Fibroblast of the aortic adventitia (primary cell): ENCODE measurements around the gene CNTNAP5. TPM values are rescaled to one million over a fixed set of nuclear protein-coding genes. Genes with fewer than 3 reads are reported as not detected.

ENCODE experiments used
- DNase-seq: peaks from one replicate; pipeline ENCODE4 v3.0.0-alpha.2; 2010; ENCODE audit warnings: low read depth
- H3K4me3 ChIP-seq: 2 replicates; pipeline ENCODE4 v1.5.1; 2011; ENCODE audit warnings: low read depth, mild to moderate bottlenecking, control low read depth, low read length, moderate library complexity
- total RNA-seq: library from RNA; depleted of rRNA; stranded (reverse); fragments of >200 nt; gene quantifications from 2 replicates; pipeline ENCODE4 v1.2.3, GENCODE V29; 2012; ENCODE audit warnings: low replicate concordance
- TF ChIP-seq, protein P1 (sequence below): IDR thresholded peaks from 2 replicates; pipeline ENCODE4 v1.5.1; 2011; ENCODE audit warnings: mild to moderate bottlenecking, low read length, control low read depth, inconsistent platforms; ENCODE audit not compliant: insufficient read depth

Gene CNTNAP5
- total RNA-seq, 1 donor: under 0.01 TPM

DNA sequence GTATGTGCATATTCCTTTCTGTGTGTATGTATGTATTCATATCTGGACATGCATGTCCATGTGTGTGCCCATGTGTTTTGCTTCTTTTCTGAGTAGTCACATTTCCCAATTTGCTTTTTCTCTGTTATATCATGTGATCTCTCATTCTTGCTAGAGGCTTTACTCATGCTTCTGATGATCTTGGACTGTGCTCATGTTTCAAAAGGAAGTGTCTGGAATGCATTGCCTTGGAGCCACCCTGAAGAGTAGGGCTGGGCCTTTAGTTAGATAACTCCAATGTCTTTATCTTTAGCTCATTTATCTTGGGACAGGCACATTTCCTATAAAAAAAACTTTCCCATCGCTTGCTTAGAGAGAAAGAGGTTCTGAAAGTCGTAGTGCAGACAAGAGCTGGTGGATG lies 859.2 kb downstream of the CNTNAP5 start:
- no peak overlapping the region for H3K4me3 ChIP-seq
- TF ChIP-seq, protein P1, sequence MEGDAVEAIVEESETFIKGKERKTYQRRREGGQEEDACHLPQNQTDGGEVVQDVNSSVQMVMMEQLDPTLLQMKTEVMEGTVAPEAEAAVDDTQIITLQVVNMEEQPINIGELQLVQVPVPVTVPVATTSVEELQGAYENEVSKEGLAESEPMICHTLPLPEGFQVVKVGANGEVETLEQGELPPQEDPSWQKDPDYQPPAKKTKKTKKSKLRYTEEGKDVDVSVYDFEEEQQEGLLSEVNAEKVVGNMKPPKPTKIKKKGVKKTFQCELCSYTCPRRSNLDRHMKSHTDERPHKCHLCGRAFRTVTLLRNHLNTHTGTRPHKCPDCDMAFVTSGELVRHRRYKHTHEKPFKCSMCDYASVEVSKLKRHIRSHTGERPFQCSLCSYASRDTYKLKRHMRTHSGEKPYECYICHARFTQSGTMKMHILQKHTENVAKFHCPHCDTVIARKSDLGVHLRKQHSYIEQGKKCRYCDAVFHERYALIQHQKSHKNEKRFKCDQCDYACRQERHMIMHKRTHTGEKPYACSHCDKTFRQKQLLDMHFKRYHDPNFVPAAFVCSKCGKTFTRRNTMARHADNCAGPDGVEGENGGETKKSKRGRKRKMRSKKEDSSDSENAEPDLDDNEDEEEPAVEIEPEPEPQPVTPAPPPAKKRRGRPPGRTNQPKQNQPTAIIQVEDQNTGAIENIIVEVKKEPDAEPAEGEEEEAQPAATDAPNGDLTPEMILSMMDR: no peak
- DNase-seq: peak; percentile 46

DNA sequence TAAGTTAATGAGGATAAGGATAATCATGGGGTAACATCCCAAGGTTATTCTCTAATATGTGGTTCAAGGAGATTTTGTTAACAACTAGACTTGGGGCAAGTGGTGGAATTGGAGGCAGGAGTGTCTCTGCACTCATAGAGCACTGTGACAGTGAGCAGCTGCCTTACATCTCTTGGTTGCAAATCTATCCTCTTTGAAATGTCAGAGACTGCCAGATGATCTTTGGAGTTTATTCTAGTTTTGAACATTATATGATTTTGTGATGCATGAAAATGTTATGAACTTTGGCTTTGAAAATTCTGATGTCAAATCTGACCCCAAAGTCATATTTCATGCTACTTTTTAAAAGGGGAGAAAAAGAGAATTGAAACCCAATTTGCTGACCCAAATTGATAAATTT lies 861.1 kb downstream of the CNTNAP5 start:
- H3K4me3 ChIP-seq: no peak overlapping the region
- TF ChIP-seq, protein P1: no peak
- no peak for DNase-seq

DNA sequence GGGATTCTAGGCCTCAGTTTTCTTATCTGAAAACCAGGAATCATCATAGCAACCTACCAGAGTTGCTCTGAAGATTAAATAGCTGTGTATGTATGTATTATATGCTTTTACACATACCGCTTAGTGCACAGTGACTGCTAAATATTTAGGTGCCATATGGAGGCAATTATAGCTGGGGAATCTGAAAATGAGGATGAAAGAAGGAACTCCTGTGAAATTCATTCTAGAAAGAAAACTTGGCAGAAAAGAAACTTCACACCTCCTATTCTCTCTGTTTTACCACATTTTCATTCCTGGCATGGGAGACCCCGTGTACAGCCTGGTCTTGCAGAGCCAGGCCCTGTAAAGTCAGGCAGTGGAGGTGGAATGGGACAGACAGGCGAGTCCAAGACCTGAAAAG lies 862.4 kb downstream of the CNTNAP5 start:
- no peak overlapping the region for H3K4me3 ChIP-seq
- no peak for DNase-seq
- TF ChIP-seq, protein P1: no peak

DNA sequence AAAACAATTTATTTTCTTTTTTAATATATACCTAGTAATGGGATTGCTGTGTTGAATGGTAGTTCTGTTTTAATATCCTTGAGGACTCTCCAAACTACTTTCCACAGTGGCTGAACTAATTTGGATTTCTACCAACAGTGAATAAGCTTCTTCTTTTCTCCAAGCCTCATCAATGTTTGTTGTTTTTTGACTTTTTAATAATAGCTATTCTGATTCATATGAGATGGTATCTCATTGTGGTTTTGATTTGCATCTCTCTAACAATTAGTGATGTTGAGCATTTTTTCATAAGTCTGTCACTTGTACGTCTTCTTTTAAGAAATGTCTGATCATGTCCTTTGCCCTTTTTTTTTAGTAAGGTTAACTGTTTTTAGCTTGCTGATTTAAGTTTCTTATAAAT lies 863.3 kb downstream of the CNTNAP5 start:
- H3K4me3 ChIP-seq: no peak overlapping the region
- TF ChIP-seq, protein P1: no peak
- DNase-seq: no peak

DNA sequence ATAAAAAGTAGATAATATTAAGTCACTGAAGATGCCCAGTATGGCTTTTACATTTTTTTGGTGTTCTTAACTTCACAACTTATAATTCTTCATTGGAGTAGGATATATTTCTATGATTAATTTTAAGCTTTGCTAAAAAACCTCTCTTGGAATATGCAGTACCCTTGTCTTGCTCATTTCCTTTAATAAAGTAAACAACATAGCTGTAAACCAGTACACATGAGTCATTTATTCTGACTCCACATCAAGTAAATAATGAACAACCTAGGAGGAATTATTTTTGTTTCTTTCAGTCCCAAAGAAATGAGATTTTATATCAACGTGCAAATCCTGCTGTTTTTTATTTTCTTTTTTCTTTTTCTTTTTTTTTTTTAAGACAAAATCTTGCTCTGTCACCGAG lies 869.1 kb downstream of the CNTNAP5 start:
- TF ChIP-seq, protein P1: no peak
- H3K4me3 ChIP-seq: no peak overlapping the region
- DNase-seq: no peak

DNA sequence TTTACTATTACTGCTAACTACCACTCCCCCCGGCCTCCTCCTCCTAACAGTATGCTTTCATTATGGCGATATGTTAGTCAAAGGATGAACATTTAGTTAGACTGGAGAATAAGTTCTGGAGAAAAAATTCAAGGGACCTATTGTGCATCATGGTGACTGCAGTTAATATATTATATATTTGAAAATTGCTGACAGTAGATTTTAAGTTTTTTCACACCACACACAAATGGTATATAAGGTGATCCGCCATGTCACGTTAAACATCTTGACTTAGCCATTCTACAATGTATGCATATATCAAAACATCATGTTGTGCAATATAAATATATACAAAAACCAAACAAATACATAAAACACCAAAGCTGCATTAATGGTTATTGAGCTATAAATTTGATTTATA lies 873.7 kb downstream of the CNTNAP5 start:
- H3K4me3 ChIP-seq: no peak overlapping the region
- no peak for DNase-seq
- TF ChIP-seq, protein P1: no peak

DNA sequence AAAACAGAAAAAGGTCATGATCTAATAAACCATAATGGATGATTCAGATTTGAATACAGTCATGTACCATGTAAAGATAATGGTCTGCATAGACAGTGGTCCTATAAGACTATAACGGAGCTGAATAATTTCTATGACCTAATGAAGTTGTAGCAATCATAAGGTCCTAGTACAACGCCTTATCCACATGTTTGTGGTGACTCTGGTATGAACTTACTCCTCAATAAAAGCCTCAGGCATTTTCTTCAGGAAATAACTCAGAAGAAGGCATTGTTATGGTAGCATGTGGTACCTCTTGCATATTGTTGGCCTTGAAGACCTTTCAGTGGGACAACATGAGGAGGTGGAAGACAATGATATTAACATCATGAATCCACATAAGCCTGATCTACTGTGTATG lies 883.3 kb downstream of the CNTNAP5 start:
- DNase-seq: peak; percentile 2
- TF ChIP-seq, protein P1: no peak
- no peak overlapping the region for H3K4me3 ChIP-seq
